Measurements from ENCODE around the gene ZNF761.
A peak's percentile ranks its signal among the peaks of the same experiment; 100 is the strongest.
"Not testable (repeated sequence)": the region's sequence is repeated elsewhere in the genome, so short reads cannot be mapped to it uniquely, and the experiment has no call there.

Gene ZNF761

GRCh38 chr19:53460131-53460721 is 28.4 kb downstream of the ZNF761 start:
- not testable (repeated sequence) for DNase-seq

DNA sequence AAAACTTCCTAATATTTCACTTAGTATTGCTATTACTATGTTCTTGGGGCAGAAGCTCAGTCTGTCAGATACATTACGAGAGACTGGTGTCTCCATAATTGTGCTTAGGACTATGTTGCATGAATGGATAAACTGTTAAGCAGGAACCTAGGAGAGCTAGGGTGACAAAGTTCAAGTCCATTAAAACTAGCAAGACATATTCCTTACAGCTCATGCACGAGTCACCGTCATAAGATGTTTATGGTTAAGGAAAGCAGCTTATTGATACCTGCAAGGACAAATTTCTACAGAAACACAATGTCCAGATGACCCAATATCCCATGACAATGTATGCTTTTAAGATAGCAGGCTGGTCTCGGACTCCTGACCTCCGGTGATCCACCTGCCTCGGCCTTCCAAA is 30.1 kb downstream of the ZNF761 start:
- no peak for DNase-seq

DNA sequence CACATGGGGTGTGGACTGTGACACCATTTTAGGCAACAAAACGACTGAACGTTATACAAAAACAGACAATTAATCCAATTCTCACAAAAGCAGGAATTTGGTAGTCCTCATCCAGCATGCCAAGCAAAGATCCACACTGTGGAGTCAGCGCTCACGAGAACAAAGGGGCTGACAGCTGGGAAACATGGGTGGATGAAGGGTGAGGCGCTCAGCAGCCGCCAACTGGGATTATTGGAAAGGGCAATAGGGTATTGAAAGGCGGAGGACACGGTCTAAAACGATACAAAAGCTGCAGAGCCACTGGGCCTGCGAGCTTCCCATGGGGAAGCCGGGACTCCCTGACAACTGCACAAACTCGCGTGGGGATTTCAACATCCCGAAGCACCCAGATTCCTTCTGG is 31.1 kb downstream of the ZNF761 start:
- DNase-seq, result no peak

DNA sequence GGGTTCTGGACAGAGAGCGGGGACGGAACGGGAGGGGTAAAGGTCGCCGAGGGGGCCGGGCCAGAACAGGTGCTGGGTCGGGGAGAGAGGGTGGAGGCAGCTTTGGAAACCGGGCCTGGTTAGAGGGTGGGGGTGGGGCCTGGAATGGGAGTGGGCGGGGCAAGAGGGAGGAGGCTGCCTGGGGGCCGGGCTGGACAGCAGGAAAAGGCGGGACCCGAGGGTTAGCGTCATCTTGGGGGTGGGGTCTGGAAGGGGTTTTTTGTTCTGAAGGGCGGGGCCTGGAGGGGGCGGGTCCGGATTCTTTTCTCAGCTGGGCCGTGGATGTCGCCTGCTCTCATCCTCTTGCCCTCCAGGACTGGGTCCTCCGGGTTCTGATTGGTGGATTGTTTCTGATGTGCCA is 31.5 kb downstream of the ZNF761 start:
- no peak for DNase-seq

DNA sequence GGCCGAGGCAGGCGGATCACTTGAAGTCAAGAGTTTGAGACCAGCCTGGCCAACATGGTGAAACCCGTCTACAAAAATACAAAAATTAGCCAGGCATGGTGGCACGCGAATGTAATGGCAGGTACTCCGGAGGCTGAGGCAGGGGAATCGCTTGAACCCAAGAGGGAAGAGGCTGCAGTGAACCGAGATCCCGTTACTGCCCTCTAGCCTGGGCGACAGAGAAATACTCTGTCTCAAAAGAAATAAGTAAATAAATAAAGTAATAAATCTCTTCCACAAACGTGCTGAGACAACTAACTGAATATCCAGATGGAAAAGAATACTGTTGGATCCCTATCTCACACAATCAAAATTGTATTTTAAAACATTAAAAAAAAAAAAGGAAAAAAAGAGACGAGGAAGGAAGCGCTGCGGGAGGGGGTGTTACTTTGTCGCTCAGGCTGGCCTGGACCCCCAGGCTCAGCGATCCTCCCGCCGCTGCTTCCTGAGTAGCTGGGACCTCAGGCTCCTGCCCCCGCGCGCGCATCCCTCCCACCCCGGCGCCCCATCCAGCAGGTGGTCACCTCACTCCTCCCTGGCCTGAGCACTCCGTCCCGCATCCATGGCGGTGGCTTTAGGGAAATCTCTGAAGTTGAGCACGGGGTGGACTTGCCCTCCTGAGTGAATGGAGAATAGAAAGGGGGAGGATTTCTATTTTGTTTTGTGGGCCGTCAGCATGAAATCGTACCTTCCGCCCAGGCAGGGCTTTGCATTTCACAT is 35.1 kb downstream of the ZNF761 start:
- DNase-seq, result no peak

DNA sequence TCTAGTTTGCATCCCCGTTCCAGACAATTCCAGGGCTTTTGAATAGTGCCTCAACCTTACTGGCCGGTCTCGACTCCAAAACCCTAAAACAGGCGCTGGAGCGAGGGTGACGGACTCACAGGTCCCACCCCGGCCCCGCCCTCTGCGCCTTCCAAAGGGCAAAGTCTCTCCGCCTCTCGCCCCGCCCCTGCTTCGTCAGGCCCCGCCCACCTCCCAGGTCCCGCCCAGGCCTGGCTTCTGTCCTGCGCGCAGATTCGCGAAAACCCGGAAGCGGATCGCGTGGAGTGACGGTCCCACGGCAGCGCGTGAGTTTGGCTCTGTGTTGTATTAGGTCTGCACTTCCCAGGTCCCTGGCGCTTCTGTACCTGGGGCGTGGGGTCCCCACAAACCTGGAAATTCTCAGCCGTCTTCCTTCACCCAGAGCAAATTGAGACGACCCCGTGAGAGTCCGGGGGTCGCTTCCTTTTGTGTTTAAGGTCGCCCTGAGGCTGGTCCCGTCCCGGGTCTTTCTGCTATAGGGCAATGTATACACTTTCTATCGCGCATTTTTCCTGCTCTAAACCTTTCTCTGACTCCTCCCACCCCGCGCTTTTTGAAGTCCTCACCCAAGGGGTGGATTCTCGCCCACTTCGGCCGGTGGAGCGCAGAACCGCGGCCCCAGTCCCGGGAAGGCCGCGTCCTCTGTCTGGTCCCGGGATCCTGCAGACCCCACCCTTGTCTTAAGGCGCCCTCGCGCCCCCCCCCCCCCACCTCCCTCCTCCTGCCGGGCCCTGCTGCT is 35.9 kb downstream of the ZNF761 start, which contains the start of gene ZNF813:
Gene ZNF813 (plus strand): TSS at position 249 of the 778 bp plus-strand sequence. CDS start 16,090 bp downstream, outside the sequence.
- DNase-seq, result peak; percentile 82

- not testable (repeated sequence) for DNase-seq
Observed at GRCh38 chr19:53468628-53469027, 36.8 kb downstream of the ZNF761 start.

DNA sequence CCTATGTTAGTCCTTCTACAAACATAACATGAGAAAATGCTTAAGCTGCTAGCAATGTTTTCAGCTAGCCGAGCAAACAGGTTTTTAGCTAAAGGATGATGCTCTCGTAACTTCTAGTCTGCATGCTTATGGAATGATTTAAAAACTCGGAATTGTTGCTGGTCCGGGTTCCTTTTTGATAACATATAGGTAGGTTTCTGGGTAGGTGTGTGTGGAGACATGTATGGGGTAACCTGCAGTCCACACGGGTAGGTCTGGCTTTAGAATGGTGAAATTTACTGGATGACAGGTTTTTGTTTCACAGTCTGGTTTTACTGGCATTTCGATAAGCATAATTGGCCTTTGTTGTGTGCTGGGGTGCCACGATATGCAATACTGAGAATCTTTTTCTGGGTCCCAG is 40.1 kb downstream of the ZNF761 start:
- no peak for DNase-seq

GRCh38 chr19:53474832-53475231 is 43.0 kb downstream of the ZNF761 start:
- not testable (repeated sequence) for DNase-seq

GRCh38 chr19:53475470-53475869 is 43.7 kb downstream of the ZNF761 start:
- DNase-seq, result not testable (repeated sequence)

DNA sequence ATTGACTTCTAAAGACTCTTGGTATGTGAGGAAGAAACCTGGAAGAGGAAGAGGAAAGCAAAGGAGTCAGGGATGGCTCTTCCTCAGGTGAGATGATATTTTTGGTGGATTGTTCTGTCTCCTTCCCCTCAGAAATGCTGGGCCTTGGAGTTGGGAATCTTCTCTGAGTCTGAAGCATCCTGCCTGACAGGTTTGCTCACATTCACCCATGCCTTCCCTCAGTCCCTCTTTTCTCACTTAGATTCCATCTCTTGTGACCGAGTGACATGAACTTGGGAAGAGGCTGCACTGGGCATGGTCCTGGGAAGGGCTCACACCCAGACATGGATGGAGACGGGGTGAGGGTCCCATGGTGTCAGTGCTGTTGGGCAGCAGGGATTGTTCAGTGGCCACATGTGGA is 52.0 kb downstream of the ZNF761 start:
- DNase-seq, result not testable (repeated sequence)

DNA sequence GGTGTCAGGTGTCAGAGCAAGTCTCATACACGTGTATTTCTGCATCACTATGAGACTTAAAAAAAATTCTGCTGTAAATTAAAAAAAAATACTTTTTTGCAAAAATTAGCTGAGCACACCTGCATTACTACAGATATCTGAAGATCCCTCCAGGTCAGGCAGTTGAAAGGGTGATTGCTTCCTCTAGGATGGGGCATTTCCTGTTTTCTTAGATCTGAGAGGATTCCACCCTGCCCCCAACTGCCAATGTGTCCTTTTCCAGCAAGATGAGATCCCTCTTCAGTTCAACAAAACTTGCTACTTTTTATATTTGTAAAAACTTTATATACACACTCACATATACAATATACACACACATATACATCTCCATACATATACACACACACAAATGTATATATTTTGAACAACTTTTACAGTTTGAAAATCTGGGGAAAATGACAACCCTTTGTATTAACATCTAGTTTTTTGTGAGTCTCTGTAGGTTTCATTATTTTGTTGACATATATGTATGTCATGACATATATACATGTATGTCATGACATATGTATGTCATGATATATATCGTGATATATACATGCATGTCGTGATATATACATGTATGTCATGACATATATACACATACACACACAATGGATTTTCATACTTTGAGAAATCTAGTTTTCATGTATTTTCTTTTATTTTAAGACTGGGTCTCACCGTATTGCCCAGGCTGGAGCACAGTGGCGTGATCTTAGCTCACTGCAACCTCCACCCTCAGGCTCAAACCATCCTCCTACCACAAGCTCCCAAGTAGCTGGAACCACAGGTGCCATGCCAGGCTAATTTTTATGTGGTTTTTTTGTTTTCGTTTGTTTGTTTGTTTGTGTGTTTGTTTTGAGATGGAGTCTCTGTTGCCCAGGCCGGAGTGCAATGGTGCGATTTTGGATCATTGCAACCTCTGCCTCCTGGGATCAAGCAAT is 53.5 kb downstream of the ZNF761 start:
- no peak for DNase-seq

GRCh38 chr19:53492153-53492552 is 60.4 kb downstream of the ZNF761 start:
- DNase-seq, result no peak

DNA sequence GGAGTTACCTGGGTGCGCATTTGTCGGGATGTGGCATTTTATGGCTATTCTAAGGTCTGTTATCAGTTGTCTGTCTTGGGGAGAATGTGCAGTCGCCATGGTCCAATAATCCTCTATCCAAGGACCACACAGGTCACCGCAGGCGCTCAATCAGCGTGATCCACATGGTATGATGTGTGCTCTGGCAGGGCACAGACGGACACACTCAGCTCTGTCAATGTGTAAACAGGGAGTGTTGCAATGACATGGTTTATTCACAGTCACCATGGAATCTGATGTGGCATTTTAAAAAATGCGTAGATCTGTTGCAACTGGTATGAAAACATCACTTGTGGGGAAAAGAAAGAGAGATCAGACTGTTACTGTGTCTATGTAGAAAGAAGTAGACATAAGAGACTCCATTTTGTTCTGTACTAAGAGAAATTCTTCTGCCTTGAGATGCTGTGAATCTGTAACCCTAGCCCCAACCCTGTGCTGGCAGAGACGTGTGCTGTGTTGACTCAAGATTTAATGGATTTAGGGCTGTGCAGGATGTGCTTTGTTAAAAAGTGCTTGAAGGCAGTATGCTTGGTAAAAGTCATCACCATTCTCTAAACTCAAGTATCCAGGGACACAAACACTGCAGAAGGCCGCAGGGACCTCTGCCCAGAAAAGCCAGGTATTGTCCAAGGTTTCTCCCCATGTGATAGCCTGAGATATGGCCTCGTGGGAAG is 65.7 kb downstream of the ZNF761 start:
- not testable (repeated sequence) for DNase-seq

DNA sequence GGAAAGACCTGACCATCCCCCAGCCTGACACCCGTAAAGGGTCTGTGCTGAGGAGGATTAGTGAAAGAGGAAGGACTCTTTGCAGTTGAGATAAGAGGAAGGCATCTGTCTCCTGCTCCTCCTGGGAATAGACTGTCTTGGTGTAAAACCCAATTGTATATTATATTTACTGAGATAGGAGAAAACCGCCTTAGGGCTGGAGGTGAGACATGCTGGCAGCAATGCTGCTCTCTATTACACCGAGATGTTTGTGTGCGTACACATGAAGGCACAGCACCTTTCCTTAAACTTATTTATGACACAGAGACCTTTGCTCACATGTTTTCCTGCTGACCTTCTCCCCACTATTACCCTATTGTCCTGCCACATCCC is 66.2 kb downstream of the ZNF761 start:
- DNase-seq, result not testable (repeated sequence)

DNA sequence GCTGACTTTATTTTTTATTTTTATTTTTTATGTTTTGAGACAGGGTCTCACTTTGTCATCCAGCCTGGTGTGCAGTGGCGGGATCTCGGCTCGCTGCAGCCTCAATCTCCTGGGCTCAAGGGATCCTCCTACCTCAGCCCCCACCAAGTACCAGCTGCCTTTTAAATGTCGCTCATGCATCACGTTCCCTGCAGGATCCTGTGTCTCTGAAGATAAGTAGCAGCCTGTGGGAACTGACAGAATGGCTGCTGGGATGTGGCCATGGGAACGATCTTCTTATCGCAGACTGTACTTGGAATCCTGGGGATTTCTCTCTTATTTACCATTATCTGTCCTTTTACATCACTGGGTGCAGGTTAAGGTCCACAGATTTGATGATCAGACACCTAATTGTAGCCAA is 71.4 kb downstream of the ZNF761 start:
- DNase-seq, result not testable (repeated sequence)

DNA sequence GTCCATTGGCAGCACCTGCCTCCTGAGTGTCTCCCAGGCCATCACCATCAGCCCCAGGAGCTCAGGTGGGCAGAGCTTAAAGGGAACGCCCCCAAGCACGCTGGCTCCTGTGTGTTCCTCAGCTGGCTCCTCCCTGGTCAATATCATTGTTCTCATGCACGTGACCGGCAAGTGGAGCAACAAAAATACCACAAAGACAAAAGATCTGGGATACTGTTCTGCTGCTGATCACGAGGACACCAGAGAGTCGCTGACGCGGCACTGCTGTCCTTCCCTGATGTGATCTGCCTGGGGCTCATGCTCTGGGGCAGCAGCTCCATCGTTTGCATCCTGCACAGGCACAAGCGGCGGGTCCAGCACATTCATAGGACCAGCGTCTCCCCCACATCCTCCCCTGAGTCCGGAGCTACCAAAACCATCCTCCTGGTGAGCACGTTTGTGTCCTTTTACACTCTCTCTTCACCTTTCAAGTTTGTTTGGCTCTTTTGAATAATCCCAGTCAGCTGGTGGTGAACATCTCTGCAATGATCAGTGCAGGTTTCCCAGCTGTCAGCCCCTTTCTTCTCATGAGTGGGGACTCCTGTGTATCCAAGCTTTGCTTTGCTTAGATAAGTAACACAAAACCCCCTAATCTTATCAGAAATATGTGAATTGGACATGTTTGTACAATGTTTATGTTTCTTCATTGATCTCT is 72.0 kb downstream of the ZNF761 start:
- not testable (repeated sequence) for DNase-seq

DNA sequence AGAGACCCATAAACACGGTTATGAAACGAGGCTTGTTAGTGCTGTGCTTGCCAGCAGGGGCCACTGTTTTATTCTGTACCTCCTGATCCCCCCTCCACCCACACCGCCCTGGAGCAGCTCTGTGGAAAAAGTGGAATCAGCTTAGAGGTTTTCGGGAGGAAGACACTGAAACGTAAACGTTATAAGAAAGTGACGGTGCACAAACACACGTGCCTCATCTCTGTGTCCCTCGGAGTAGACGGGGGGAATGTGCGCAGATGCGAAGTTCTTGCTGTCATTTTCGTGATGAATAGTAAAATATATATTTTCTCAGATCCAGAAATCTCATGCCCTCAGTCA is 72.5 kb downstream of the ZNF761 start:
- not testable (repeated sequence) for DNase-seq

DNA sequence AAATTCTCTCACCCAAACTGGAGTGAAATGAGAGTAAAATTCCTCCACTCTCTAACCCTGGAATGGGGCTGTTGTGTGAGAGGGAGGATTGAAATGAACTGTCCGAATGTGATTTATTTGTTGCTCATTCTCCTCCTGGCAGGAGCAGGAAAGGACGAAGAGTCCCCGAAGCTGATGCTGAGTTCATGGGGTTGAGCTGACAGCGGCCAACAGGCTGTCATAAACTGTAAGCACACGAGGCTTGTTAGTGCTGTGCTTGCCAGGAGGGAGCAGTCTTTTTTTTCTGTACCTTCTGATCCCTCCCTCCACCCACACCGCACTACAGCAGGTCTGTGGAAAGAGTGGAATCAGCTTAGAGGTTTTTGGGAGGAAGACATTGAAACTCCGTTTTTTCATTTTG is 73.1 kb downstream of the ZNF761 start:
- no peak for DNase-seq

DNA sequence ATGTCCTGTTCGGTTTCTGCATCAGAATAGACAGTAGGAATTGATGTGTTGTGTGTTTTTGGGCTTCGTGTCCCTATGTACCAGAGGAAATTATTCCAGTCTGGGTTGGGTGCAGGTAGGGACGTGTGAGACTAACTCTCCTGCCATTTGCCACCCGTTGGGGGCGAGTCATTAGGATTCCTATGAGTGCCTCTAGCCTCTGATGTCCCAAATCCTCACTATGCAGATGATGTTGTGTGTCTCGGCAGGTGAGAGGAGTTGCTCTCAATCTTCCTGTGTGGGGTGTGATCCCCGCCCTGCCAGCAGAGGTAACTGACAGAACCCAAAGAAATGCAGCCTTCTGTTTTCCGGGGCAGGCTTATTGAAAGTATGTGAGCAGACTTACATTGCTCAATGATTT is 74.9 kb downstream of the ZNF761 start:
- DNase-seq, result no peak

Data from fibroblast of upper back skin (primary cell).